HUDEP-2 (cell line): ENCODE measurements around the gene MRPL2.
A peak's percentile ranks its signal among the peaks of the same experiment; 100 is the strongest.

Experiments
- DNase-seq, 76 experiments: peaks; one replicate each; lab custom pipeline; 2025; ENCODE audit not compliant: unreplicated experiment in 76 of 76; lab: John Stamatoyannopoulos, UW

Gene MRPL2

GRCh38 chr6:43059168-43060033 lies at the start of gene MRPL2, which contains the start of gene KLC4:
Gene MRPL2 (minus strand): TSS chr6:43059434. CDS start chr6:43059381, 53 bp downstream.
Gene KLC4 (plus strand): TSS chr6:43059631. CDS start chr6:43061336, 1,705 bp downstream.
- peak; percentile 87 to 100 (median 99) for DNase-seq

GRCh38 chr6:43107344-43108062 lies 48.3 kb upstream of the MRPL2 start:
- no peak for DNase-seq

GRCh38 chr6:43105538-43106222 lies 46.4 kb upstream of the MRPL2 start:
- peak in 1 of 76 experiments; percentile 6 for DNase-seq

- no peak for DNase-seq
Observed at GRCh38 chr6:43103253-43103876, 44.1 kb upstream of the MRPL2 start.

GRCh38 chr6:43101497-43101896 lies 42.3 kb upstream of the MRPL2 start:
- no peak for DNase-seq

- no peak for DNase-seq
Observed at GRCh38 chr6:43097502-43097901, 38.3 kb upstream of the MRPL2 start.

- no peak for DNase-seq
Observed at GRCh38 chr6:43097098-43097489, 37.9 kb upstream of the MRPL2 start.

GRCh38 chr6:43096451-43097097 lies 37.3 kb upstream of the MRPL2 start:
- no peak for DNase-seq

- DNase-seq = no peak
Observed at GRCh38 chr6:43095939-43096338, 36.7 kb upstream of the MRPL2 start.

- no peak for DNase-seq
Observed at GRCh38 chr6:43093436-43094289, 34.4 kb upstream of the MRPL2 start.

- DNase-seq = no peak
Observed at GRCh38 chr6:43092635-43093034, 33.4 kb upstream of the MRPL2 start.

GRCh38 chr6:43091436-43091991 lies 32.3 kb upstream of the MRPL2 start:
- DNase-seq = no peak

- DNase-seq = no peak
Observed at GRCh38 chr6:43091020-43091419, 31.8 kb upstream of the MRPL2 start.

GRCh38 chr6:43090559-43090956 lies 31.3 kb upstream of the MRPL2 start:
- no peak for DNase-seq

GRCh38 chr6:43089874-43090558 lies 30.8 kb upstream of the MRPL2 start:
- no peak for DNase-seq

- no peak for DNase-seq
Observed at GRCh38 chr6:43089467-43089866, 30.2 kb upstream of the MRPL2 start.

GRCh38 chr6:43088654-43089056 lies 29.4 kb upstream of the MRPL2 start:
- DNase-seq = no peak

GRCh38 chr6:43086022-43086658 lies 26.9 kb upstream of the MRPL2 start:
- DNase-seq = no peak
